NCI-H128 (cell line): ENCODE data around the gene DPPA2.
"Not testable (repeated sequence)": the region's sequence is repeated elsewhere in the genome, so short reads cannot be mapped to it uniquely, and the experiment has no call there.

Experiments
- DNase-seq: peaks from one replicate; lab custom pipeline; 2025; ENCODE audit not compliant: unreplicated experiment; lab: John Stamatoyannopoulos, UW

The DPPA2 gene, protein sequence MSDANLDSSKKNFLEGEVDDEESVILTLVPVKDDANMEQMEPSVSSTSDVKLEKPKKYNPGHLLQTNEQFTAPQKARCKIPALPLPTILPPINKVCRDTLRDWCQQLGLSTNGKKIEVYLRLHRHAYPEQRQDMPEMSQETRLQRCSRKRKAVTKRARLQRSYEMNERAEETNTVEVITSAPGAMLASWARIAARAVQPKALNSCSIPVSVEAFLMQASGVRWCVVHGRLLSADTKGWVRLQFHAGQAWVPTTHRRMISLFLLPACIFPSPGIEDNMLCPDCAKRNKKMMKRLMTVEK

DNA sequence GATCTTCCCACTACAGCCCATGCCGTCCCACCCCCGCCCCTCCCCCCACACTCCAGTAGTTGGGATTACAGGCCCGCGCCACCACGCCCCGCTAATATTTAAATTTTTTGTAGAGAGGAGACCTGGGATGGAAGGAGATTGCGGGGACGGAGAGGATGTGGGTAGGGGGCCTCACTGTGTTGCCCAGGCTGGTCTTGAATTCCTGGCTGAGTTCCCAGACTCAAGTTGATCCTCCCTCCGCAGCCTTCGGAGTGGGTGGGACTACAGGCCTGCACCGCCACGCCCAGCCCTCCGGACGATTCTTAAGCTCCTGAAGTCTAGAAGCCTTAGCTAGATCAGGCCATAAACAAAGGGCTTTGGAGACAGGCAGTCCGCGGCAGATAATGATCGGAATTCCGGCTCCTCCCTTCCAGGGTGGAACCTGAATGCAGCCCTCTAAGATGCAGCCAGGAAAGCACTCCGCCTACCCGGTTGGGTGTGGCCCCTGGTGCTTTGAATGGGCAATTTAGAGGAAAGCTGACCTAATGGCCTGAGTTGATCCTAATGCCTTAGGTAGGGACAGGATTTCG, at the start of gene DPPA2:
DPPA2 (minus strand) TSS at position 356 of the 569 bp plus-strand sequence. CDS start 1,975 bp downstream, outside the sequence.
- DNase-seq: no peak

DNA sequence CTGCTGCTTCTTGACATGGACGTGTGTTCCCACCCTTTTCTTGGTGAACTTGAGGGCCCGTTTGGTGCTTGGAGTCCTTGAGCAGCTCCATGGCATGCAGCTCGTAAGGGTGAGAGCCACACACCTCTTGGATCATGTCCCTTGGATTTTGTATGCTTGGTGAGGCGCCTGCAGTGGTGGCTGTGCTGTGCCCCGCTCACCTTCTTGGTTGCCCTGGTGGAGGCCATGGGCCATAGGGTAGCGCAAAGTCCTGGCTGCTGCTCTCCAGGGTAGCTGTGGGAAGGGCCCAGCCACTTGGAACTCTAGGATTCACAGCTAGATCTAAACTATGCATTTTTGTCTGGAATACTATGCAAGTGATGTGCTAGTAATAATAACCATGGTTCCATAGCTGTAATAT, 47.8 kb upstream of the DPPA2 start:
- no peak for DNase-seq

DNA sequence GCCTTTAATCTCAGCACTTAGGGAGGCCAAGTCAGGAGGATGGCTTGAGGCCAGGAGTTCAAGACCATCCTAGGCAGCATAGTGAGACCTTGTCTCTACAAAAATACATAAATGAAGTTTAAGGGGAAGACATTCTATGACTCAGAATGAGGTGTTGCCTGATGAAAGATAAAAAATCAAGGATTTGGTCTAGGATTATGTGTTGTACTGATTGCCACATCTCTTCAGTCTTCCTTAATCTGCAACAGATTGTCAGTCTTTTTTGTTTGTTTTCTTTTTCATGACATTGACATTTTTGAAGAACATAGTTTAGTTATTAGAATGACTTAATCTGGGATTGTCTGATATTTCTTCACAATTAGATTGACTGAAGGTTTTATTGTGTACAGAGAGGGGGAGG, 47.3 kb upstream of the DPPA2 start:
- DNase-seq: no peak

DNA sequence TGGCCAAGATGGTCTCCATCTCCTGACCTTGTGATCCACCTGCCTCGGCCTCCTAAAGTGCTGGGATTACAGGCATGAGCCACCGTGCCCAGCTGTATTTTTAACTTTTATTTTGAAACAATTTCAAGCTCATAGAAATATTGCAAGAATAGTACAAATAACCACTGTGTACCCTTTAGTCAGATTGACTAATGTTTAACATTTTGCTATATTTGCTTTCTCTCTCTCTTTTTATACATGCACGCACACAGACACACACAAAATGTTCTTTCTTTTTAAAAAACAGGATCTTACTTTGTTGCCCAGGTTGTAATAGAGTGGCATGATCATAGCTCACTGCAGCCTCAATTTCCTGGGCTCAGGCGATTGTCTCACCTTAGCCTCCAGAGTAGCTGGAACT, 46.5 kb upstream of the DPPA2 start:
- no peak for DNase-seq

DNA sequence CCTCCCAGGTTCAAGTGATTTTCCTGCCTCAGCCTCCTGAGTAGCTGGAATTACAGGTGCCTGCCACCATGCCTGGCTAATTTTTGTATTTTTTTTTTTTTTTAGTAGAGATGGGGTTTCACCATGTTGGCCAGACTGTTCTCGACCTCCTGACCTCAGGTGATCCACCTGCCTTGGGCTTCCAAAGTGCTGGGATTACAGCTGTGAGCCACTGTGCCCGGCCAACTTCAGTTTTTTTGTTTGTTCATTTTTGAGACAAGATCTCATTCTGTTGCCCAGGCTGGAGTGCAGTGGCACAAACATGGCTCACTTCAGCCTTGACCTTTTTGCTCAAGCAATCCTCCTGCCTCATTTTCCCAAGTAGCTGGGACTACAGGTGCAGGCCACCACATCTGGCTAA, 42.5 kb upstream of the DPPA2 start:
- DNase-seq: not testable (repeated sequence)

DNA sequence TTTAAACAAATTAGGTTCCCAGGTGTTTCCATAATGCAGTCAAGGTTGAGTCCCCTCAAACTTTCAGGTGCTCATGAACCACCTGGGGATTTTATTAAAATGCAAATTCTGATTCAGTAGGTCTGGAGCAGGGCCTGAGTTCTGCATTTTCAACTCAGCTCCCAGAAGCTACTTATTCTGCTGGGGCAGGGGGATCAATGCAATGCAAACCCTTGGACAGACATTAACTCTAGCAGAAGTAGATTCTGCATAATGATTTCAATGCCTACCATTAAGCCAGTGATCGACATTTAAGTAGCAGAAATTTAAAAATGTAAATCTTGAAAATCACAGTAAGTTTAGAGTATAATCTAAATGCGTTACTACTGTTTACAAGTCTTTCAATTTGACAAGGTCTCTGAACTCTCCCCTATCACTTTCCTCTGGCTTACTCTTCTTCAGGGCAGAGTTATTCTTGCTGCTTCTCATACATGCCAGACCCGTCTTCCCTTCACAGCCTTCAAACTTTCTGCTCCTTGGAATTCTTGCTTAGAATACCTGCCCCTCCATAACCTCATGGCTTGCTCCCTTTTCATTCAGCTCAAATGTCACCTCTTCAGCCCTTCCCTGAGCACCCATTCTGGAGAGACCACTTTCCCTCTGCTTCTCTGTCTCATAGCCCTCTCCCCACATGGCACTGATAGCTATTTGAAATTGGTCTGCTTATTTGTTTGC, 40.3 kb upstream of the DPPA2 start:
- no peak for DNase-seq

DNA sequence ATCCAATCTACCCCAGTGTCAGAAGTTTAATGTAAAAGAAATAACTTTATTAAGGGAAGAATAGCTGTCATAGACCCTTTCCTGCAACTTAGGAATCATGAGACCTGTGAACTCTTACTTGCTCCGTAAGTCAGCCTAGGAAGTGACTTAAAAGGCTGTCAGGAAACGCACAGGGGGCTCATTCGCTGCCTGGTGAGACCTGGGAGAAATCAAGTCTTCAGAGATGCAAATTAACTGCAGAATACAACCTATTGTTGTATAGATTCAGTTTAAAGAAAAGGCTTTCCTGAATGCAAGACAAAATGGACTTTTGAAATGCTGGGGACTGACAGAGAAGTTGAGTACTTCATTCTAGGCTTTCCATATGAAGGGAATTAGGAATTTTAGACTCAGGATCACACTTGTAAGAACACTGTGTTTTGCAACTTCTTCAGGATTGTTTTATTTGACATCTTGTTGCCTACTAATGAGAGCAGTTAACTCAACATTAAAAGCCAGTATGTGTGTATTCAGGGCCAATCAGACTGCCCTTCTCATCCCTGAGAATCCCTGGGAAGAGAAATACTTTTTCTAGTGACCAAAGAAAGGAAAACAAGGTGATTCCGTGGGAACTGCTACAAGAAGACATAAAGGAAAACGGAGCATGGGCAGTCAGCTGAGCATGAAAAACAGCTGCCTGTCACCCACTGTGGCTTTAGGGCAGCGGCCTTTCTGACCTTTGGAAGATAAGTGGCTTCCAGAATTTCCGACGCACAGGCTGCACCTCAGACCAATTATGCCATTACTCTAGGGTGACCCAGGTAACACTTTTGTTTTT, 39.5 kb upstream of the DPPA2 start:
- DNase-seq: no peak

DNA sequence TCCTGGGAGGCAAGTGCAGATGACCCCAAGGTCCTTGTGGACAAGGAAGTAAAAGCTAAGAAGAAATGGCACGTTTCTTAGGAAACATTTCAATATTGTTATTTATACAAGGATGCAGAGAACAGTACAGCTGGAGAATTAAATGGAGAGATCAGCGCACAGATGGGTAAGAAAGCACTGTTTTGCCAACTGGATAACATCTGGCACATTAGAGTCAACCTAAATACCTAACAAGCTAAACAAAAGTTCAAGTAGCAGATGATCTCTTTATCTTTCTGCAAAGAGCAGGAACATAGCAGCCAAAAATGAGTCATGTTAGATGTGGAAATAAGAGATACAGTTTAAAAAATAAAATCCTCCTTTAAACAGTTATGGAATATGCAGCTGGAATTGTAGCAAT, 36.7 kb upstream of the DPPA2 start:
- DNase-seq: no peak

DNA sequence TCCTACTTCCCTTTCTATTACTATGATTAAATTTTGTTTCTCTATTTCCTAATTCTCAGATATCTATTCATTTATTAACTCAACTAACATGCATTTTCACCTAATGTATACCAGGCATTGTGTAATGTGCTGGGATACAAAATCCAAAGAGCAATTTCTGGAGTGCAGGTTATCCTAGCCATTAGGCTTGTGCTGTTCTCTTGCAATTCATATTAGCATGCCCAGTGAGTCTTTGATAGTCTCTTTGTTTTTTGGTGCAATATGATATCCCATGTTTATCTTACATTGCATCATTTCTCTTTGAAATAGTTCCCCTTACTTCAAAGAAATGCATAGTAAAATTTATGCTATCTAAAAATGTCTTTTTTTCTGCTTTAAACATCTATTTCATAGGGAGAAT, 34.9 kb upstream of the DPPA2 start:
- no peak for DNase-seq

DNA sequence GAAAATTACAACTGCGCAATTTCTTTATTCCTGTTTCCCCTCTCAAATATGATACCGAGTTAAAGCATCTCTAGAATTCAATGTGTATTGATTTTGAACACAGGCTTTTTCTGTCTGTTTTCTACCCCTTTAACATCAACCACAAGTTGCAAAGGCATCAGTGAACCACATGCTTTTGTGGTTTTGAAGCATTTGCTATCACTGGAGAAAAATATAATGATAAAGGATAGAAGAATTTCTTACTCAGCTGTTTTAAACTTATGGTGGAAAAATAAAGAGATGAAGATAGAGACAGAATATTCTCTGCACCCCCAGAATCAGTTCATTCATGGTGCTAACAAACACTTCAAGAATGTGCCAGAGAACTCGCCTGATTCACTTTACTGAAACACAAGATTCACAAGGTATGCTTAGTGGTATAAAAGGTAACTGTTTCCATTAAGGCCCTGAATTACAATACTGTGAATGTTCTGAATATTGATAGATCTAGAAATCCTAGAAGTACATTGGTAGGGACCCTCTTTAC, 30.5 kb upstream of the DPPA2 start:
- no peak for DNase-seq

DNA sequence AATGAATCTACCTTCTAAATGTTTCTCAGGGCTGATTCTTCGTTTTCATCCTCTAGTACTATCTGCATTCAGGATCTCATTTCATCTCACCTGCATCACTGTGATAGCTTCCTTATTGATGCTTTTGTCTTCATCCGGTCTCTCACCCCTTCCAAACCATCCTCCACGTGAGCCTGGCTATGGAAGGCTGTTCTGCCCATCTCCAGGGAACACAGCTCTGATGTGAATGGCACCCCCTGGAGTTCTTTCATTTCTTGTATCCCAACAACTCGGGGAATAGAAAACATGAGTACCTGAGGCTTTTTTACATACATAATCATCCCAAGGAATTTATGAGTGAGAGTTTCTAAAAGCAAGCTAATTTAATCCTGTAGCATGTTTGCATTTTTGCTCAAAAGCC, 29.8 kb upstream of the DPPA2 start:
- DNase-seq: no peak

DNA sequence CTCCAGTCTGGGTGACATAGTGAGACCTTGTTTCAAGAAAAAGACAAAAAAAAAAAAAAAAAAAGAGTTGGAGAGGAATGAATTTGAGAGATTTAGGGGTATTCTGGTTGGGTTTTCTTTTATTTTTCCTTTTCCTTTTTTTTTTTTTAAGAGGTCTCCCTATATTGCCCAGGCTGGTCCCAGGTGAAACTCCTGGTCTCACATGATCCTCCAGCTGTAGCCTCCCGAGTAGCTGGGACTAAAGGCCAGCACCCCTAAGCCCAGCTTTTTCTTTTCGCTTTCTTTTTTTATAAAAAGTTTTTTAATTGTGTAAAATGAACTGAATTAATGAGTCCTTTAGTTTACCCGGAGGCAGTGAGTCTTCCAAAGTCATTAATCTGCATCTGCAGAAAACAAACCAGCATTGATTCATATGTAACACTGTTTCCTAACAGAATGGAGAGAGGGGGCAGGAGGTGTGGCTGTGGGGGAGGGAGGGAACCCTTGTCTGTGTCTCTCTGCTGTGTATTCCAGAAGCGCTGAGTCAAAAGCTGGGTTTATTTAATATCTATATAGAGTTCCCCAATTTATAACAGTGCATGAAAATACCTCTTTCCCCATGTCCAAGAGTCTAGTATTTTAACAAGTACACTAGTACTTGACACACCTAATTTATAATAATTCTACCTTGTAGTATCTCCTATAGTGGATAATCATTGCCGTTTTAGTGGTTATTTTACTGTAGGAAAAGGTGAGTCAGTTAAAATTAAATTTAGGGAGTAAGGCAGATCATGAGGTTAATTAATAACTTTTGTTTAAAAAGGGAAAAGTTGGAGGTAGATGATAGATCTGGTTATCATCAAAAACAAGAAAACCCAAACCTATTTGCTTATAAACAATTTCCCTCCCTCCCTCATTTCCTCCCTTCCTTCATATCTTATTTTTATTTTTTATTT, 23.7 kb upstream of the DPPA2 start:
- DNase-seq: no peak

DNA sequence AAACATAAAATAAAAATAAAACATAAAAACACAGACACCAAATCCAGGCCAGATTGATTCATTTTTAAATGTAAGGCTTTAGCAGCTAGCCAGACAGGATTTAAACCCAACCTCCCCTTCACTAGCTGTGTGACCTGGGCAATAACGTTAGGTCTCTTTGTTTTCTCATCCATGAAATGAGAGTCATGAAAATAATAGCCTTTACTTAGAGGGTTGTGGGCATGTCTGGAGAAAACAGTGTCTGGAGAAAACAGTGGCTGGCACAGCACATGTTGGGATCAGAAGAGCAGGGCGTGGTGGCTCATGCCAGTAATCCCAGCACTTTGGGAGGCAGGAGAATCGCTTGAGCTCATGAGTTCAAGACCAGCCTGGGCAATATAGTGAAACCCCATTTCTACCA, 22.9 kb upstream of the DPPA2 start:
- no peak for DNase-seq

DNA sequence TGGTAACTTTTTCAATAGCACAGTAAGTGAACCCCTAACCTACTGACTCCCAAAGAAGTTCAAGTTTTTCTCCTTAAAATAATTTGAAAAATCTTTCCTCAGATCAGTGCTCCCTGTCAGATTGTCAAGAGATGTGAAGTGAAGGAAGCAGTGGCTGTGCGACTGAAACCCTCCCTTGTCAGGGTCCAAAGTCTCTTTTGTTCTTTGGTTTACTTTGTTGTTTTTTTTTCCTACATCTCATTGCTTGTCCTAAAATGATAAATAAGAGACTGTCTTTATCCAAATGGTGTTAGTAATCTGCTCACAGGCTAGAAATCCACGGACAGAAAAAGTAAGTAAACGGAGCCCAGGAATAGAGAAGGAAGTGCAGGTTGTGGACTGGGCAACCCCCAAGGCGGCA, 22.0 kb upstream of the DPPA2 start:
- DNase-seq: no peak

DNA sequence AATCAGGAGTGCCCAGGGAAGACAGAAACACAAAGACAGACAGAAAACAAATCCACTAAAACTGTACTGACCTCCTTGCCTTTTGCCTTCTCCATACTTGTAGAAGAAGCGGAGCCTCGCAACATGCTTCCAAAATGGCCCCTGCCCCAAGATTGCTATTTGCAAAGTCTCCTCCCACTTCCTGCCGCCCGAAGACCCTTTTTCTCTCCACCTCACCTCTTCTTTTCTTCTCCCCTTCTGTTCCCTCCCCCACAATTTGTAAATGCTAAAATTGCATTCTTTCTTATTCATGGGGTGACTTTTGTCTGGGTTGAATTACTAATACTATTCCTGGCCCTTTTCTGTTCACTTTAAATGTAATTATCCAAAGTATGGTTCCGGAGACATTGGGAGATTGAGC, 21.1 kb upstream of the DPPA2 start, which contains the start of gene DPPA4:
DPPA4 (minus strand) TSS at position 154 of the 400 bp plus-strand sequence; CDS start at position 125, 29 bp downstream.
- DNase-seq: no peak

DNA sequence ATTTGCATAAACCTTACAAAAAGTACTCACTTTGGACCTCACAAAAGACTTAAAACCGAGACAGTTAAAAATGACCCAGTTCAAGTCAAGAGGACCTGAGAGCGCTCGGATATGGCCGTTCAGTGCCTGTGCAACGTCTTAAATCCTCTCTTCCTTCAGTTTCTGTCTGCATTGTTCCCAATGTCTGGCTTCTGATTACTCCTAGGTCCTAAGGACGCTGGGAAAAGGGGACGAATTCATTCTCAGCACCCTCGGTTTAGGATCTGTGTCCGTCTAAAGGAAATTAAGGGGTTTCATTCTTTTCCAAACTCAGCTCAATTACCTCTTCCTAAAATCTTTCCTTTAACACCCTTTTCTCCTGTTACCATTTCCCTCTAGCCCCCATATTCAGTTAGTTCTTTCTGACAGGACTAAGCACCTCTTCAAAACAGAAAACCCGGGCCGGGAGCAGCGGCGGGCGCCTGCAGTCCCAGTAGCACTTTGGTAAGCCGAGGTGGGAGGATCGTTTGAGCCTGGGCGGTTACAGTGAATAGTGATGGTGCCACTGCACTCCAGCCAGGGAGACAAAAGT, 20.1 kb upstream of the DPPA2 start:
- DNase-seq: no peak

DNA sequence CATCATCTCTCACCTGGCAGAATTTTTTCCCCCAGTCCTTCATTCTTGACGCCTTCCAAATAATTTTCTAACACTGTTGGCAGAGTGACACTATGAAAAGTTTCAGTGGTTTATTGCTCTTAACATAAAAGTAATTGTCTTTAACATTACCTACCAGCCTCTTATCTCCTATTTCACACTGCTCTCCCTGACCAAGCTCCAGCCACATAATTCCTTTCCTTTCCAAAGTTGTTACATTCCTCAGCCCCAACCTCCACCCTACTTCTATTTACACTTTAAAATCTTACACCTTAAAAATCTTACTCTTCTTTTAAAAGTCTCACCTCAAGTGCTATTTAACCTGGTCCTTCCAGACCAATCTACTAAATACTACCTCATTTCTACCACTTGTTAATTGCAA, 18.3 kb upstream of the DPPA2 start:
- DNase-seq: no peak

DNA sequence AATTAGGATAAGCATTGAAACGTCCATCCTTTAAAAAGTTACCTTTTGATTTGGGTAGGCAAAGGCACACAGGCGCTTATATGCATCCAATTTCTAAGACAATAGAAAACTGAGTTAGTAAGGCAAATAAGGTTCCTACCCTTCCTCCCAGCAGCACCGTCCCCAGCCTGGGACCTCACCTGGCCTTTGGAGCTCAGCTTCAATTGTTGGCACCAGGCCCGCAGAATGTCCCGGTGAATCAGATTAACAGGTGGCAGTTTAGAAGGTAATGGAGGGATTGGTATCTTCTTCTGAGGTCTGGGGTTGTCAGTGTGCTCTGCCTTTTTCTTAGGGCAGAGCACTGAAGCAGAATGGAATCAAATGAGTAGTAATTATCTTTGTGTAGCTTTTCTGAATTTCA, 15.4 kb upstream of the DPPA2 start:
- DNase-seq: no peak

DNA sequence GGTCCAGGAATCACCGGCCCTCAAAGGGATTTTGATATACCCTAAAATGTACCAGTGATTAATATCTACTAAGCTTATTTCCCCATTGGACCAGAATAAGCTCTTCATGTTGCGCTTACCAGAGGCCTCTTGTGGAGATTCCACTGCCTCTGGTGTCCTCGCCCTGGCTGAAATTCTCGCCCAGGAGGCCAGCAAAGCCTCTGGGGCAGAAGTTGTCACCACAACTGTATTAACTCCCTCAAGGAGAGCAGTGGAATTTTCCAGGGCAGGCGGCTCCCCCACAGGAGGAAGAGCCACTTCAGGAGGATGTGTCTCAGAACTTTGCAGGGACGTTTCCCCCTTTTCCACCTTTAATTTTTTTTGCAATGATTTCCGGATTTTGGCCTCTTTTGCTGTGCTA, 14.1 kb upstream of the DPPA2 start:
- no peak for DNase-seq

DNA sequence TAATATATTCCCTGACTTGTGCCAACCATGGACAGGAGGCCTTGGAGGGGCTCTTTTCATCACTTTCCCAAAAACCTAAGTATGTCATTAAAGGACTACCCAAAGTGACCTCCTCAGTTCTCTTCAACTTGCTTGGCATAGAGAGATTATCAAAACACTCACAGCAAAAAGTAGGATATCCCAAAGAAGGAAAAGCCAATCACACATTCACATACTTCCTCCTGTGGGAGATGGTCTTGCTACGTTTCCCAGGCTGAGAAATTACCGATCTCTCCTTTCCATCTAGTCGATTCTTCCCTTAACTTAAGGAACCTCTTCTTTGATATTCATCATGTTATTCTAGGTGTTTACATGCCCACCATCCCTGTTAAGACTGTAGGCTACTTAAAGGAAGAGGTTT, 11.9 kb upstream of the DPPA2 start:
- no peak for DNase-seq
